NCI-H146 treated with DMSO at 0.1 percent for 48 hours (cell line): ENCODE data around the gene TEK.
"Not testable (repeated sequence)": the region's sequence is repeated elsewhere in the genome, so short reads cannot be mapped to it uniquely, and the experiment has no call there.

ENCODE experiments used
- DNase-seq: peaks from one replicate; lab custom pipeline; 2025; ENCODE audit not compliant: unreplicated experiment; lab: John Stamatoyannopoulos, UW

TEK gene

DNA sequence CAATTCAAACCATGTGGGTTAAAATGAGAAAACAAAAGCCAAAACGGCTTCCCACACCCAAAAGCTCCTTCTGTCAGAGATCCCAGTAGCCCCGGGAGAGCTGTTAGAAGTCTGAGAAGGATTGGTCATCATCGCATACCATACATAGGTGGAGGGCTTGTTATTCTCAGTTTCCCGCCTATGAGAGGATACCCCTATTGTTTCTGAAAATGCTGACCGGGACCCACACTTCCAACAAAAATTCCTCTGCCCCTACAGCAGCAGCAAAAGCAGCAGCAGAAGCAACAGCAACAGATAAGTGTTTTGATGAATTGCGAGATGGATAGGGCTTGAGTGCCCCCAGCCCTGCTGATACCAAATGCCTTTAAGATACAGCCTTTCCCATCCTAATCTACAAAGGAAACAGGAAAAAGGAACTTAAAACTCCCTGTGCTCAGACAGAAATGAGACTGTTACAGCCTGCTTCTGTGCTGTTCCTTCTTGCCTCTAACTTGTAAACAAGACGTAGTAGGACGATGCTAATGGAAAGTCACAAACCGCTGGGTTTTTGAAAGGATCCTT, at the start of gene TEK:
Gene TEK, plus strand, starts transcription at position 245 of the 561 bp plus-strand sequence. CDS start 366 bp downstream, outside the sequence.
- DNase-seq, result no peak

DNA sequence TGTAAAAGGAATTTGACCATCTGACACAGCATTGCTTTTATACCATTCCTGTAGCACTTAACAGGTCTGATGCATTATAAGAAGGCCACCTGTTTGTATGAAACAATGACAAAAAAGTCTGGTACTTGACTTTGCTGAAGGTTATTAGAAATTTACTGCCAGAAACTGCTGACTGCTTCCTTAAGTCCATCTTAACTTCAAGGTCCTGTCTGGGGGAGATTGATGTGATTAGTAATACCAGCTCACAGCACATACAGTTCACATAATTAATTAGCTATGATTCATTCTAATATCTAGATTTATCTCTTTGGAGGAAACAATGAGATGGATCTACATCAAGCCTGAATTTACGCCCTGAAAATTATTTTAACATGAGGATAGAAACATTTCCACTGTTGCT, 49.6 kb upstream of the TEK start:
- no peak for DNase-seq

DNA sequence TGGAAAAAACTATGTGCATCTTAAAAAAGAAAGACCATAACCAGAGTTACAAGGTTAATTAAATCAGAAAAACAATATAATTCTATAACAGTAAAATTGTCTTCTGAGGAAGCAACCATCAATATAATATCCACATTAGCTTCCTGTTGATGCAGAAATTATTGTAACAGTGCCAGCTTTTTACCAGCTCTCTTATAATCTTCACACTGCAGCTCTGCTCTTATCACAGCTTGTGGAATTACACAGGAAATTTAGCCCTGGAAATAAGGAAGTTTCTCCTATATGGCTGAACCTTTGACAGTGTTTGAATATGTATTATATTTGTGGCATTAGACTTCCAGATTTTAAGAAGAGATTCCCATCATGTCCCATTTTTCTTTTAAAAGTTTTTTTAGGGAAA, 49.1 kb upstream of the TEK start:
- no peak for DNase-seq

DNA sequence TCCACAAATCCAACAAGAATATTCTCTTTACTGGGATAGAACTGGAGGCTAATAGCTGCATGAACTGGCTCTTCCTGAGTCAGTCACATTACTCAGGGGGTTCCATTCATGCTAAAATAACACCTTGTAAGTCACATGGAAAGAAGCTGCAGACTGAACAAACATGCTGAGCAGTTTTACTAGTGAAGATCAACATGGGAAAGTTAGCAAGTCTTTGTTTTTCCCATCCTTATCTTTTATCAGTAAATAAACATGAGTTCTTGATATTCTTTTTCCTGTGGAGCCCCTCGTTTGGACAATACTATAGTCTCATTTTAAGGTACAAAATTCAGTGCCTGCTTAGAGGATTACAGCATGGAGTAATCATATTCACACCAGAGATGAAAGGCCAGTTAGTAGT, 43.7 kb upstream of the TEK start:
- DNase-seq, result no peak

DNA sequence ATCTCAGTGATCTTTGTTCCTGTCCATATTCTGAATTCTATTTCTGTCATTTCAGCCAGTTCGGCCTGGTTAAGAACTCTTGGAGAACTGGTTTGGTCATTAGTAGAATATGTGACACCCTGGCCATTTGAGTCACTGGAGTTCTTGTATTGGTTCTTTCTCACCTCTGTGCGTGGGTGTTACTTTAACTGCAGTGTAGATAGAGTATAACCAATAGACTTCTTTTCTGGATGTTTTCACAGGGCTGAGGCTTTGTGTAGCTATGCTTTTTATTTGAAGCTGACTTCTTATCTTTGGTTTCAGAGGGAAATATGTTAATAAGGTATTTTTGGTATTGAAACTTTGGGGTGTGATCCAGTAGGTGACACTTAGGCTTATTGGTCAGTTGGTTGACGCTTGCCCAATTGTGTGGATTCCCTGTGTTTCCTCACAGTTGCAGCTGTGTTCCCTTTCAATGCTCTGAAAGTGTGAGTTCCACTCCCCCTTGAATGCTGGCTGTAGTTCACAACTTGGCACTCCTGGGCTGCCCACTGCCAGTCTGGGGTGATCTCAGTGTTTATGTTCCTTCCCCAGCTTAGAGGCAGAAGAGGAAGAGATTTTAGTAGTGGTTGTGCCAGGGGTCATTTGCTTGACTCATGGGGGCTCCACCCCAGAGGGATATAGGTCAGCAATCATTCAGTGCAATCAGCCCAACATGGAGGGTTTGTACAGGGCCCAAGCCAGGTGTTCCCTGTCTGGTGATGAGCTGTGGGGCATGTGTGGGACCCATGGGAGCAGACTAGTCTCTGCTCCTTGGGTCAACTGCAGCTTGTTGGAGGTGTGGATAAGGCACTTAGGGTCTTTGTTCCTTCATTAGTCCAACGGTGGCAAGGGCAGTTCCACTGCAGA, 34.9 kb upstream of the TEK start:
- no peak for DNase-seq

DNA sequence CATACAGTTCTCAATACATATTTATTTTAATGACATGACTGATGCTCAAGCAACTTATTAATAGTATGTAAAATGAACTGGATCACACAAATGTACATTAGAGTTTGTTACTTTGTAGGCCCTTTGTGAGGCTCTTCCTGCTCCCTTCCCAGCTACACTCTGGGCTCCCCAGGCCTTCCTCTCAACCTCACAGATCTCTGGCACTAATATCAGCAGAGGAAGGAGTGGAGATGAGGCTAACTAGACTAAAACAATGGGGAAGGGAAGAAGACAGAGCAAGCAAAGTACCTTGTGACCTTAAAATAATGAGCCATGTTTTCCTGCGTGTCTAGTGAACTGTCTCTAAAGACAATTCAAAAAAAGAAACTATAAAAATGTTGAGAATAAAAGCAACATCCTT, 30.3 kb upstream of the TEK start:
- no peak for DNase-seq

DNA sequence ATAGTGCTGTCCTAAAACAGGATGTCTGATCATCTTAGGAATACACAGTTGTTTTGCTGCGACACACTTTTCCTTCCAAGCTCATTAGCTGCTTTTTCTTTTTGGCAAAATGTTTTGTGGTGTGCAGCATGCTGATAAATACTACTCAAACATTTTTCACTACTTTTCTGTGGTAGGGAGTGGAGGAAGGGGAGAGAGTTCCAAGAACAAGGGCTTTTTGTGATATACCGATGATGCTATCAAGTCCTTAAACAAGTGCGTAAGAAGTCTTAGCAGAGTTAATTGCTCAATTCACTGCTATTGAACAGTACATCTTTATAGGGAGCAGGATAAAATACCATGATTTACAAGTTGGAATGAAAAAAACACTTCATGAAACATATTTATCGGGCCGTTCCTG, 23.6 kb upstream of the TEK start:
- no peak for DNase-seq

DNA sequence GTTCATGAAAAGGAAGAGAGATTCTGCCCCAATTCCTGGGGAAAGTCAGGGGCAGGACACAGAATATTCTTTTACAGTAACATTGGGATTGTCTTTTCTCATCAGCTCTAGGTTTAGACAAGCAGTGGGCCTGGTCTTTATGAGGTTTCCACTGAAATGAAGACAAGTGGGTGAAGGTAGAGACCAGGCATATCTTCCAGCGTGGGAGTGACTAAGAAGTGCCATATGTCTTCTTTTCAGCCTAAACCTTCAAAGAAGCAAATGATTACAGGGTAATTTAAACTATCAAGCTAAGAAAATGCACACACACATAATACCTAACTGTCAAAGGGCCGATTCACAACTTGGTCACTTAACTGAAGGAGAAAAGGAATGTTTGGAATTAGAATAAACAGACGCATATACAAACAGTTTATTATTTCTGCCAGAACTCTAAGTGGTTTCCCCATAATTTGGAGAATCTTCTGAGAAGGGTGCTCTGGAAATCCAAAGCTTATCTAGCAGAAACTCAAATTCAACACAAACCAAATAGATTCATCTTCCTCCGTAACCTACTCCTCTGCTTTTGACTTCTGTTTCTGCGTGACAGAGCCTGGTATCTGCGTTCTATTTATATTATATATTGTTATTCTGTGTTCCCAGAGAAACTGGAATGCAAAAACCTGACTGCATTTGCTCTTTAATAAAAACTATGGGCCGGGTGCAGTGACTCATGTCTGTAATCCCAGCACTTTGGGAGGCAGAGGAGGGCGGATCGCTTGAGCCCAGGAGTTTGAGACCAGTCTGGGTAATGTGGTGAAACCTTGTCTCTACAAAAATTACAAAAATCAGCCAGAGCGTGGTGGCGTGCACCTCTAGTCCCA, 22.0 kb upstream of the TEK start:
- DNase-seq, result no peak

DNA sequence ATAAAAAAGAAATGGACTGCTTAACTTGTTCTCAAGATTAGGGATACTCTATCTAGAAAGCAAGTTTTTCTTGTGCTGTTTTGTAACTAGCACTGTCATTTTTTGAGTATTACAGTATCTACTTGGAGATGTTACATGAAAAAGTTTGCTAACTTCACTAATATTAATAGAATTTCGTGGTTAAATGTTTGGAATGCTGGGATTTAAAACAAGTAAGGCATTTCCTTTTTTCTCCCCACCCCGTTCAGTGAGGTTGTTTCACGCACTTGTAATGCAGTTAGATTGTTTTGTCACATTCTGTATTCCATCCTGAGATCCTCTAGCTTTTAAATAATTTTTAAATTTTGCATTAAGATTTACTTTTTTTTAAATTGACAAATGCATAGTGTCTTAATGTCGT, 20.0 kb upstream of the TEK start:
- no peak for DNase-seq

DNA sequence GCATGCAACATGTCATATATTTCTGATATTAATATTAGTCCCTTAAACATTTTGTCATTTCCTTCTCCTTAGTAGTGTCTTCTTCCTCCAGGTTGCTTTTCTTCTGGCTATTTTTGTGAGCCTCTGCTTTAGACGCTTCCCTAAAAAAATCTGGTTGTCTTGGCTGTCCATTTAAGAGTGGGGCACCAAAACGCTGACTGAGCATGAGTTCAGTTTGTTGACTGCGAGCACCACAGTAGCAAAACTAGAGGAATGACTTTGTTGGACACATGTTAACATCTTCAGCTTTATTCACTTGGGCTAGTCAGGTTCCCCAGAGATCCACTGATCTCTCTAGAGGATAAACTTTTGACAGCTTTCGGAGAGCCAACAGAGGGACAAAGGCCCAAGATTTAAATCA, 19.3 kb upstream of the TEK start:
- DNase-seq, result no peak

DNA sequence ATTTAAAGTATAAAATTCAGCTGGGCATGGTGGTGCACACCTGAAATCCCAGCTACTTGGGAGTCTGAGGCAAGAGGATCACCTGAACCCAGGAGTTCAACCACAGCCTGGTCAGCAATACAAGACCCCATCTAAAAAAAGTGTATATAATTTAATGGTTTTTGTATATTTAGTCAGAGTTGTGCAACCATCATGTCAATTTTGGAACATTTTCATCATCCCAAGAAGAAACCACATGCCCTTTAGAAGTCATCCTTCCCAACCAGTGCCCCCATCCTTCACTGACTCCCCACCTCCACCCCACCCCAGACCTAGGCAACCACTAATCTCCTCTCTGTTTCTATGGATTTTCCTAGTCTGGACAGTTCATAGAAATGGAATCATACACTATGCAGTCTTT, 18.8 kb upstream of the TEK start:
- DNase-seq, result no peak

DNA sequence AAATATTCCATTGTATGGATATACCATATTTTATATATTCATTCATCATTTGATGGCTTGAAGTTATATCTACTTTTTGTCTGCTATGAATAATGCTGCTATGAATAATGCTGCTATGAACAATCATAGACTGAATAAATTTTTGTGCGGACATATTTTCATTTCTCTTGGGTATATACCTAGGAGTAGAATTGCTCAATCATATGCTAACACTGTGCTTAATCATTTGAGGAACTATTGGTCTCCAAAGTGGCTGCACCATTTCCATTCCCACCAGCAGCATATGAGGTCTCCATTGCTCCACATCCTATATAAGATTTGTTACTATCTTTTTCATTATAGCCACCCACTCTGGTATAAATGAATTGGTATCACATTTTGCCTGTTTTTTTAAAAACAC, 18.3 kb upstream of the TEK start:
- DNase-seq, result no peak

DNA sequence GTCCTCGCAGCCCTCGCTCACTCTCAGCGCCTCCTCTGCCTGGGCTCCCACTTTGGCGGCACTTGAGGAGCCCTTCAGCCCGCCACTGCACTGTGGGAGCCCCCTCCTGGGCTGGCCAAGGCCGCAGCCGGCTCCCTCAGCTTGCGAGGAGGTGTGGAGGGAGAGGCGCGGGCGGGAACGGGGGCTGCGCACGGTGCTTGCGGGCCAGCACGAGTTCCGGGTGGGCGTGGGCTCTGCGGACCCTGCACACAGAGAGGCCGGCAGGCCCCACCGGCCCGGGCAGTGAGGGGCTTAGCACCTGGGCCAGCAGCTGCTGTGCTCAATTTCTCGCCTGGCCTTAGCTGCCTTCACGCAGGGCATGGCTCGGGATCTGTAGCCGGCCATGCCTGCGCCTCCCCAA, 16.5 kb upstream of the TEK start:
- DNase-seq, result not testable (repeated sequence)

DNA sequence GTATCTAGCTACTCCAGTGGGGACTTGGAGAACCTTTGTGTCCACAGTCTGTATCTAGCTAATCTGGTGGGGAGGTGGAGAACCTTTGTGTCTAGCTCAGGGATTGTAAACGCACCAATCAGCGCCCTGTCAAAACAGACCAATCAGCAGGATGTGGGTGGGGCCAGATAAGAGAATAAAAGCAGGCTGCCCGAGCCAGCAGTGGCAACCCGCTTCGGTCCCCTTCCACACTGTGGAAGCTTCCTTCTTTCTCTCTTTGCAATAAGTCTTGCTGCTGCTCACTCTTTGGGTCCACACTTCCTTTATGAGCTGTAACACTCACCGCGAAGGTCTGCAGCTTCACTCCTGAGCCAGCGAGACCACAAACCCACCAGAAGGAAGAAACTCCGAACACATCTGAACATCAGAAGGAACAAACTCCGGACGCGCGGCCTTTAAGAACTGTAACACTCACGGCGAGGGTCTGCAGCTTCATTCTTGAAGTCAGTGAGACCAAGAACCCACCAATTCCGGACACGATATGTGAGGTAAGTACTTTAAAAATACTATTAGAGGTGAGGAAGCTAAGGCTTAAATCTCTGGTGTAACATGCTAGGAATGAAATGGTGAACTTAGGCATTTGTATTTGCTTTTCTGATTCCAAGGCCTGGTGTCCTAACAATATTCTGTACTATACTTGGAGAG, 15.5 kb upstream of the TEK start:
- DNase-seq, result not testable (repeated sequence)

DNA sequence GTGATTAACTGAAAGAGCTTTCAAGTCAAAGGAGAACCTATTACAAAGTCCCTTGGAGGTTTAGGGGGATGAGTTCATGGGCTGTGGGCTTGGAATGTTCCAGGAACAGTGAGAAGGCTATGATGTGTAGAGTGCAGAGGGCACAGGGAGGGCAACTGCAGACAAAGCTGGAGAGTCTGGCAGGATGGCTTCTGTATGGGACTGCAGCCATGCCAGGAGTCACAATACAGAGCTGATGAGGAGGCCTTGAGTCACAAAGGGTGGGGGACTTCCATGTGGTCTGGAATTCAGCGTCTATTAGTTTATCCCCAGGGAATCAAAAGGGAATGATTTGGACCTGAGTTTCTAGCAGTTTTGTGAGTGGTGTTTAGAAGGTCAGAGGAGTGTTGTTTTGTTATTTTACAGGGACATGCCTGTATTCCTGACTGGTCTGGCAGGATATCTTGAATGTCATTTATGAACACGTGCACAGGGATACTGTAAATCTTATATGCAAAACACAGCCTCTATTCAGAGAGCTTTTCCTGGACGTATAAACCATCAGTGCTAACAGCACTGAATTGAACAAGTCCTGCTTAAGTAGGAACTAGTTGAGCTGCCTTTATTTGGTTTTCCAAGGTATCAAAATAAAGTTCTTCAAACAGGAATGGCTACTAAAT, 14.3 kb upstream of the TEK start:
- no peak for DNase-seq

DNA sequence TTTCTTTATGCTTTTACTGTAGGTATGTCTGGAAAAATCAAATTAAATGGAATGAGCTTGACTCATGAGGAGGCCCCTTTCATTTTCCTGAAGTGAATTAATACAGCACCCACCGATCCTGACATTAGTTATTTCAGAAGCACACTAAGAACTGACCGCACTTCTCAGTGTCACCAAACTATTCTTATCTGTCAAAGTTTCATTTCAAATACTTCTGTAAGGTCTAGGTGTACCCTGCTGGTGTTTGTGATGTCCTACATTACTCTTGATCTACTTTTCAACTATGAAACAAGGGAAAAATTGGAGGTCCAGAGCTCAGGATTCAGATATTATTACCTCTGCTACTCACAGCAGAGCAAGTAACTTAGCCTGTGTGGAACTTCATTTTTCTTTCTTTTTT, 1.8 kb upstream of the TEK start:
- no peak for DNase-seq

DNA sequence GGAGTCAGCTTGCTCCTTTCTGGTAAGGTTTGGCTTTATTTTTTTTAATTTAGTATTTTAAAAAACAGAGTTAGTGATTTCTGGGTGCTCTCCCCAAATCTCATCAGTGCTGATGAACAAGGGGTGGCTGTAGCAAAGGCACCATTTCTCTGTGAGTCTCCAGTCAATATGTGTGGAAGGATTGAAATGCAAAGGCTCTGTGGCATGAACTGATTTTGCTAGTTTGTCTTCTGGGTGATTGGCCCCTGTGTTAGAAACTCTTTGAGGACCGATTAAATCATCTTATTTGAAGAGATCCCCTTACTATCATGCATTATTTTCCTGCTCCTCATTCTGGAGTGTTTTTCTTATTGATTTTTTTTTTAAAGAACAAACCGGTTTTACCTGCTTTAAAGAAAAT, 596 bp downstream of the TEK start:
- DNase-seq, result no peak

DNA sequence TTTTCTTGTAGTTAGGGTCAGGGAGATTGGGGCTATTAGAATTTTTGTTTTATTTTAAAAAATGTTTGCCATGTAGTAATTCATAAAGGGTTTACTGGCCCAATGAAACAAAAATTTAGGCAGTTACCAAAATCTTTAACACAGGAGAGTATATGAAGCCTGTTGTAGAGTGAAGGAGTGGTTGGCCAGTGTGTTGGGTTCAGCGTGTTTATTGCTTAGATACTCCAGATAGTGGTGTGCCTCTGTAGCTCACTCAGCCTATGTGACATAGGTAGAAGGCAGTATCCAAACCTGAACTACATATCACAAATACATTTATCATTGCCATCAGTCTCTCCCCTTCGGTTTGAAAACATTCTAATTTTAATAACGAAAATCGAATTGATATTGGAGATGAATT, 1.2 kb downstream of the TEK start:
- DNase-seq, result no peak

DNA sequence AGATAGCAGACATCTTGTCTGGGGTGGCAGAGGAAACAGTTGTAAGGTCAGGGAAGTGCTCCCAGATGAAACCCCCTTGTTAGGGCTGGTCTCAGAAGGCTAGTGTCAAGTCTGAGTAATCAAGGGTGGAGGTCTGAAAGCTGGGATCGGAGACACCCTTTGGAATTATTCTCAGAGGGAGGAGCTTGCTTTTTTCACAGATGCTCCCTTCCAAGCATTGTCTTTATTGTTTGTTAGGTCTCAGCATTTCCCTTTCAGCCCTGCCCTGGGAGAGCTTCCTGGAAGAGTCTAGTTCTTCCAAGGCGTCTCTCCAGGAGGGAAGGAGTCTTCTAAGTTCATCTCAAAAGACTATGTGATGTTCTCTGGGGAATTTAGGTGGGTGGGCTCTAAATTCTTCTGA, 3.2 kb downstream of the TEK start:
- no peak for DNase-seq

DNA sequence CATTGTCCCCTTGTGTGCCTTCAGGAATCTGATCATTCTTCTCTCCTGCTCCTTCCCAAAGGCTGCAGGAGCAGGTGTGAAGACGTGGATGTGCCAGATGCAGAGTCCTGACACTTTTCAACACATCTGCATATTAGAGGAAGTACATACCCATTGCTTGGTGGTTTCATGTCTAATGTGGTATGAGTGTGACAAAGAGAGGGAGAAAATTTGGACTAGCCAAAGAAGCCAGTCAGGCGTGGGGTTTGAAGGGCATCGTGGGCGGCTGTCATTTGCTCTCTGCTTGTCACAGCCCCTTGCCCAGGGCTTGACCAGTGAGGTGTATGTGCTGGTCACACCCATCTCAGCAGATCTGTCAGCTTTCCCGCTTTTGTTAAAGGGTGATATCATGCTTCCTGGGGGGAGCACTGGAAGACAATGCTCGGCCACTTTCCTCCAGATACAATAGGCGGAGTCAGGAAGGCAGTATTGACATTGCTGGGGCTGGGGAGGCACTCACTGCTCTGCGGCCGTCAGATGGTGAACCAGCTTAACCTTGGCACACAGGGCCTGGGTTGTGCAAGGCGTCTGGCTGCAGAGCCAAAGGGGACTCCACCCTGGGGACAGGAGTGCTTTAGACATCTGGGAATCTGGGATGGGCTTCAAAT, 8.6 kb downstream of the TEK start:
- peak; percentile 92 for DNase-seq
